ENCODE data around the gene CRTAC1.

The CRTAC1 gene

GRCh38 chr10:97825020-97825760 lies 205.2 kb downstream of the CRTAC1 start:
- DNase-seq, result no peak
- CTCF ChIA-PET, result no interaction called here
- peaks cover 20% of the 10 kb centered on the region for H3K4me1 Mint-ChIP-seq
- peaks cover 11% of the 10 kb centered on the region for H3K27me3 Mint-ChIP-seq
- H3K4me3 Mint-ChIP-seq, result no peak overlapping the region
- no peaks in the 10 kb centered on the region for H3K36me3 Mint-ChIP-seq
- H3K27ac Mint-ChIP-seq, result no peak overlapping the region
- H3K9me3 Mint-ChIP-seq, result no peaks in the 10 kb centered on the region

- Mint-ChIP-seq H3K36me3 (no peaks in the 10 kb centered on the region), H3K4me1 (peaks cover 7% of the 10 kb centered on the region), H3K27ac (no peak overlapping the region), H3K27me3 (peaks cover 24% of the 10 kb centered on the region), H3K4me3 (no peak overlapping the region), H3K9me3 (no peaks in the 10 kb centered on the region)
- CTCF ChIA-PET, result no interaction called here
- no peak for DNase-seq
Observed at GRCh38 chr10:97823734-97824133, 206.7 kb downstream of the CRTAC1 start.

- CTCF ChIA-PET, result no interaction called here
- H3K4me1 Mint-ChIP-seq, result no peaks in the 10 kb centered on the region
- H3K9me3 Mint-ChIP-seq, result no peaks in the 10 kb centered on the region
- H3K4me3 Mint-ChIP-seq, result no peak overlapping the region
- H3K27me3 Mint-ChIP-seq, result peaks cover 29% of the 10 kb centered on the region
- no peak overlapping the region for H3K27ac Mint-ChIP-seq
- no peak for DNase-seq
- no peaks in the 10 kb centered on the region for H3K36me3 Mint-ChIP-seq
Observed at GRCh38 chr10:97822261-97822687, 208.1 kb downstream of the CRTAC1 start.

- DNase-seq, result no peak
- Mint-ChIP-seq H3K4me1 (no peaks in the 10 kb centered on the region), H3K27me3 (peaks cover 29% of the 10 kb centered on the region), H3K27ac (no peak overlapping the region), H3K4me3 (no peak overlapping the region), H3K36me3 (no peaks in the 10 kb centered on the region), H3K9me3 (no peaks in the 10 kb centered on the region)
- CTCF ChIA-PET, result no interaction called here
Observed at GRCh38 chr10:97821308-97822038, 208.9 kb downstream of the CRTAC1 start.

- Mint-ChIP-seq H3K27ac (no peak overlapping the region), H3K27me3 (peaks cover 29% of the 10 kb centered on the region), H3K36me3 (no peaks in the 10 kb centered on the region), H3K4me3 (no peak overlapping the region), H3K9me3 (no peaks in the 10 kb centered on the region), H3K4me1 (no peaks in the 10 kb centered on the region)
- DNase-seq, result no peak
- CTCF ChIA-PET, result interaction anchor here (0.7 kb wide), 1 partner anchor 28 kb away, joined by 3 read pairs; no protein-coding TSS in a partner anchor
Observed at GRCh38 chr10:97820096-97820704, 210.2 kb downstream of the CRTAC1 start.

- Mint-ChIP-seq H3K4me3 (no peak overlapping the region), H3K27ac (no peak overlapping the region), H3K27me3 (peaks cover 31% of the 10 kb centered on the region), H3K4me1 (no peaks in the 10 kb centered on the region), H3K36me3 (no peaks in the 10 kb centered on the region), H3K9me3 (no peaks in the 10 kb centered on the region)
- CTCF ChIA-PET, result no interaction called here
- no peak for DNase-seq
Observed at GRCh38 chr10:97818572-97818971, 211.8 kb downstream of the CRTAC1 start.

- no peak for DNase-seq
- CTCF ChIA-PET, result interaction anchor here (1.4 kb wide), 1 partner anchor 25 kb away, joined by 3 read pairs; no protein-coding TSS in a partner anchor
- H3K27ac Mint-ChIP-seq, result no peak overlapping the region
- H3K27me3 Mint-ChIP-seq, result peaks cover 33% of the 10 kb centered on the region
- H3K9me3 Mint-ChIP-seq, result no peaks in the 10 kb centered on the region
- no peak overlapping the region for H3K4me3 Mint-ChIP-seq
- H3K4me1 Mint-ChIP-seq, result no peaks in the 10 kb centered on the region
- no peaks in the 10 kb centered on the region for H3K36me3 Mint-ChIP-seq
Observed at GRCh38 chr10:97816609-97817008, 213.8 kb downstream of the CRTAC1 start.
